NCI-H1048 (cell line): ENCODE results near the gene WNK2.

Experiments
- DNase-seq: peaks from one replicate; lab custom pipeline; 2025; lab: John Stamatoyannopoulos, UW

WNK2 gene

DNA sequence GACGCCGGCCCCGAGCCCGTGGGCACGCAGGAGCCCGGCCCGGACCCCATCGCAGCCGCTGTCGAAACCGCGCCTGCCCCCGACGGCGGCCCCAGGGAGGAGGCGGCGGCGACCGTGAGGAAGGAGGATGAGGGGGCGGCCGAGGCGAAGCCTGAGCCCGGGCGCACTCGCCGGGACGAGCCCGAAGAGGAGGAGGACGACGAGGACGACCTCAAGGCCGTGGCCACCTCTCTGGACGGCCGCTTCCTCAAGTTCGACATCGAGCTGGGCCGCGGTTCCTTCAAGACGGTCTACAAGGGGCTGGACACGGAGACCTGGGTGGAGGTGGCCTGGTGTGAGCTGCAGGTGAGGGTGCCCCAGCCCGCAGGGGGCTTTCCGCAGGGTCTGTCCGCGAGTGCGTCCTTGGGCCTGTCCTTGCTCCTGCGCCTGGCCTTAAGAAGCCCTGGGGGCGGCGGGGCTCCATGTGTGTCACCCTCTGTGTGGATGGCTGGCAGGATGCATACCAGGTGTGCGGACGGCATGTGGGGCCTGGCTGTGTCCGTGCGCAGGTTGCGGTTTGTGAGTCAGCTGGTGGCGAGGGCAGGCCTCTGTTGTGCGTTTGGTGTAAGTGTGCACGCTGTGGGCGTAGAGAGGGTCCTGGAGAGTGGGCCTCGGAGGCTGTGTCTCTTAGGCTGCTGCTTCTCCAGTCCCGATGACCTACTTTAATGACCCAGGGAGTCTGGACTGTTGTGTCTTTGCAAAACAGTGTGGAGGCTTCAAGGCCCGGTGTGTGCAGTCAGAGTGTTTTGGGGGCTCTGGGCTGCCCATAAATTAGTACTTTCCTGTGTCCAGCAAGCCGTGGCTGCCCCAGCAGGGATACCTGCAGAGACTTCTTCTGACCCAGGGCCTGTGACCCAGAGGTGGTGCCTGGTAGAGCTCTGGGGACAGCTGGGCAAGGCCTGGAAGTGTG, 1.6 kb downstream of the WNK2 start:
- DNase-seq, result no peak

DNA sequence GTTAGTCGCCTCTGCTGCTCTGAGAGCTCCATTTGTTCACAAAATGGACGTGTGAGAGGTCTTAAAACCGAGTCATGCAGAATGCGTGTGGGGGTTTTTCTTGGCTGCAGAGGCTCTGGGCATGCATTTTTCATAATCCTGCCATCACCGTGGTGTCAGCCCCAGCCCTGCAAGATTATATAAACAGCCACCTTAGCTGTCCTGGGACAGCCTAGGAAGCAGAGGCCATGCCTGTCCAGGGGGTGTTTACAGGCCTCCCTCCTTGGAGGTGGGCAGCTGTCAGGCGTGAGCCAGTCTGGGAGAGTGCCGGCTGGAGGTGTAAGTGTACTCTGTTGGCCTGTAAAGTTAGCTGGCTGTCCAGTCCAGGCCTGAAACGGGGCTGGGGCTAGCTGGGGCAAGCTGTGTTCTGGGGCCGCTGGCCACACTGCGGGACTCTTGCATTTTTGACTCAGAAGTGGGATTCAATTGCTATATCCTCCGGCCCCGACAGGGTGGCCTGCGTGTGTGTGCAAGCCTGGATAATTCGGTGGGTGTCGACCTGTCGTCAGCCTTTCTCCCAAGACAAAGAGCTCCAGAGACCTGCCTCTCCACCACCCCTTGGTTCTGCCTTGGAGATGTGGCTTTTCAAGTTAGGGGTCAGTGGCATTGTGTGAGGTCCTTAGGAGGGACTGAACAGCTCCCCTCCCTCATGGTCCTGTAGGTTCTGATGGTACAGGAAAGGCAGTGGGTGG, 2.4 kb downstream of the WNK2 start:
- DNase-seq, result no peak

DNA sequence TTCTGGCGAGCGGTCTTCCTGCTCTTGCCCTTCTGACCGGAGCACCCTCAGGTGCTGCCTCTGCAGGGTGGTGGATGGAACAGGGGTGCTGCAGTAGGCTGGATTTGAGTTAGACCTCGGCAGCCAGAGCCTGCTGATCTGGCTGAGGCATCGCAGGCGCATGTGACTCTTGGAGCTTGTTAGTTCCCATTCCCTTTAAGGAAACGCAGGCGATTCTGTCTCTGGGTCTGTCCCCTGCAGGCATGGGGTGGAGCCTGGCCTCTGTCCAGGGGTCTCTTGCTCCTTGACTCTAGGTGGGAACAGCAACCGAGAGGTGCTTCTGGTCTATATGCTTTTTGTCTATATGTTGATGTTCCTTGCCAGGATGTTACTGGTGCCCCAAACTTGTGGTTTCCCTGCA, 3.1 kb downstream of the WNK2 start:
- DNase-seq, result no peak

DNA sequence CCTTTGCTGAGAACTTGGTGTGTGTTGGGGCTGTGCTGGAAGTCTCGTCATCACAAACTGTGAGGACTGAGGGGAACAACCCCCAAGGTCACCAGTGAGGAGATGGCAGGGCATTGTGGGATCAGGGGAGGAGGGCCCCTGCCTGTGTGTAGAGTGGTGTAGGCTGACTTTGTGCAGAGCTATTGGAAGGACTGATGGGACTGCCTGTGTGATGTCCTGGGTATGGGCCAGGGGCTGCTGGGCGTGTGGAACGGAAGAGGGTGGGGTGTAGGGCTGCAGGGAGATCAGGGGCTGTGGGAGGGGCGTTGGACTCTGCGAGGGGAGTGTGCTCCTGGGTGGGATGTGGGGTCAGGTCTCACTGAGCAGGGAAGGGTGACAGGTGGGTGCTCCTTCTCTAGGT, 3.6 kb downstream of the WNK2 start:
- DNase-seq, result no peak

DNA sequence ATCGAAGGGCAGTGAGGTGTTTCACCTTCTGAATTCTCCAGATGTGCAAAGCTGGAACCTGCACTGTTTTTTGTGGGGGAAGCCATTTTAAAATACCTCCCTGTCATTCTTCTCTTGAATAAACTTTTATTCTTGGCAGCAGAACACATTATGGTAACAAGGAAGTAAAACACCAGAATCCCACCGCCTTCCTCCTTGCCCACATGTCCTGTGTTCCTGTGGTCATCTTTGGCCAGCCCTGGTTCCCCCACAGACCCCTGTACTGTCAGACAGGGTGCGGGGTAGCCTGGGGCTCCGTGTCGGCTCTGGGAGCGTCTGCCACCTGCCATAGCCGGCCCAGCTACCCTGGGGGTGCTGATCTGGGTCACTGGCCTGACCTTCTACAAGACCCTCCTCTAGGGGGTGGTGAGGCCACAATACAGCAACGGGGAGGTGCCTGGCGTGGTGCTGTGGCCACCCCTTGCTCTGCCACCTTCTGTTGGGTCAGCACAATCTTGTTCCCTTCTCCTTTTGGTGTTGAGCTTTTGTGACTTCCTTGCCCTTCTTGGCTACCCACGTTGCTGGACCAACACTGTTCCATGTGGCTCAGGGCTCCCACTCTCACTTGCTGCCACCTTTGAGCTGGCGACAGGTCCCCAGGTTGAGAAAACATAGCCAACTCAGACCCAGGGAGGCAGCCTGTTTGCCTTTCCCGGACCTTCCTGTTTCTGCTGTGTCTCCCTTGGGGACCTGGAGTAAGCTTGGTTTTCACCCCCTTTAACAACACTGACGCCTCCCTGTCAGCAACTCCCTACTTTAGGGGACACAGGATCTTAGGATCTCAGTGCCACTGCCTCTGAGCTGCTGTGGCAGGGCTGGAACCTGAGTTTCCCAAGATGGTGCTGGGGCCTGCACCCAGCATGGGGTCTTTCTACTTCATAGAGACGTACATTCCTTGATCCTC, 4.8 kb downstream of the WNK2 start:
- no peak for DNase-seq

DNA sequence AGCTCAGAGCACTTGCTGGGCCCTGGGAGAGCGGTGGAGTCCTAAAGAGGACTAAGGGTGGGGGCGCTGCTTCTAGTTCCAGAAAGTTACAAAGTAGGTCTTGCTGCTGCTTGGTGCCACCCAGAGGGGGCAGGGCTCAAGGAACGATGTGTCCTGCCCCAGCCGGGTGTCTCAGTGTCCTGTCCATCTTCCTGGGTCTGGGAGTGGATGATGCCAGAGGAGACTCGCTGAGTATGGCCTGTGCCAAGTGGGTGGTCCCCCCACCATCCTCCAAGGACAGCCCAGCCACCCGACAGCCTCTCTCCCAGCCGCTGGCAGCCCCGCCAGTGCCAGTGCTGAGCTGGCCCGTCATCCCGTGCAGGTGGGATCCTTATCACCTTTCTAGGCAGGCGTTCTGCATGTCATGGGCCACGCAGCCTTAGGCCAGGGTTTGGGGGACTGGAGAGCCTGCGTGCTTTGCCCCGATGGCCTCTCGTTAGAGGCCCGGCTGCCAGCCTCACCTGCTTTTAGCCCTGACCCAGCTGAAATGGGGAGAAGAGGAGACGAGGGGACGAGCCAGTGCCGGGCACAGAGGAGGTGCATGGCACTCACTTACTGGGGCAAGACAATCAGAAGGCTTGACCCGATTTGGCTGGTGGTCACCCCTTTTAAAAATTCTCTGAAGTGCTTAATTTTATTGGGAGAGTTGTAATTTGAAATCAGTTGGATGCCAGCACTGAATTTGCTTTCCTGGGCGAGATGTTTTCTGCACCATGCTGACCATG, 5.6 kb downstream of the WNK2 start:
- no peak for DNase-seq

DNA sequence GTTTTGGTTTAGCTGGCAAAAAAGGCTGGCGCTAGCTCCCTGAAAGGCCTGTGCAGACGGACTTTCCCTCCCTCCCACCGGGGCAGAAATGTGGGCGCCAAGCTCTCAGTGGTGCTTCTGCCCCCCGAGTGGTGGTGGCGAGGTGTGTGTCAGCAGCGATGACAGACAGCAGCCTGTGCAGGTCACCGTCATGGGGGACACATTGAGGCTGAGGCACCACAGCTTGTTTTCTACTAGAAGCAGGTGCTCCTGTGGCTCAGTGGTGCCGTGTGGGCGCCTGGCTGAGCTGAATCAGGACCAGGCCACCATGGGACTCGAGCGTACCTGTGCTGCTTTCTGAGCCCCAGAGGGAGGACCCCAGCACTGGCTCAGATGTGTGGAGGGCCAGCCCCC, 6.2 kb downstream of the WNK2 start:
- no peak for DNase-seq

DNA sequence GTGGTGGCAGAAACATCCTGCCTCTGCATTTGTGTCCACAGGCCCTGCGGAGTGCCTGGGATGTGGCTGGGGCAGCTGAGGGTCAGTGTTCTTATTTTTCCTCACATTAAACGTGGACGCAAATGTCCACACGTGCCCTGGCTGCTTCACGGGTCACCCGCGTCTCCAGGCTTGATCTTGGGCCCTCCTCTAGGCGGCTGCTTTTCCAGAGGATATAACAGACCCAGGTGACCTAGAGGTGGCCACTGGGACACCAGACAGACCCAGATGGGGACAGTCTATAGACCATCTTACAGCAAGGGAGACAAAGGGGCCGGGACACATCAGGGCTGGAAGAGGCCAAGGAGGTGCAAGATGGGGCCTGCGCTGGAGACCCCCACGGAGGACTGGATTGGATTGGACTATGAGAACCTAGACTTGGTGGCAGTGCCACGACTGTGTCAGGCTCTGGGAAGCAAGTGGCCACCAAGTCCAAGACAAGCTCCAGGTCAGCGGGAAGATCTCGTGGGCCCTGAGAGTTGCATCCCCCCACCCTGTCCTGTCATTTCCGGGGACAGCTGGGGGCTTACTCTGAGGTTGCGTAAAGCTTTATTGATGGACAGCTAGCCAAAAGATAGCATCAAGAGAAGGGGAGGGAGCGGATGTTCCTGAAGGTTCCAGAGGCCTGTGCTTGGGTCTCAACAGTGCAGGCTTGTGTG, 6.9 kb downstream of the WNK2 start:
- no peak for DNase-seq

DNA sequence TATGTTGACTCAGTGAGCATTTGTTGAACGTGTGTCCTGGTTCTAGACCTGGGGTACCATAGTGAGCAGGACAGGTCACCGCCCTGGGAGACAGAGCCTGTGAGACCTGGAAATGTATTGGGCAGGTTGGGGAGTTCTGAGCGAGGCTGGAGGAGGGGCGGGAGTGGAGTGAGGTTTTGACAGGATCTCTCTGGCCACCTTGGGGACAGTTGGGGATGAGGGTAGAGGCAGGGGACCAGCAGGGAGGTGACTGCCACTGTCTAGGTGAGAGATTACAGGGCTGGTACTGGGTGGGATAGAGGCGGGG, 7.4 kb downstream of the WNK2 start:
- DNase-seq, result no peak

DNA sequence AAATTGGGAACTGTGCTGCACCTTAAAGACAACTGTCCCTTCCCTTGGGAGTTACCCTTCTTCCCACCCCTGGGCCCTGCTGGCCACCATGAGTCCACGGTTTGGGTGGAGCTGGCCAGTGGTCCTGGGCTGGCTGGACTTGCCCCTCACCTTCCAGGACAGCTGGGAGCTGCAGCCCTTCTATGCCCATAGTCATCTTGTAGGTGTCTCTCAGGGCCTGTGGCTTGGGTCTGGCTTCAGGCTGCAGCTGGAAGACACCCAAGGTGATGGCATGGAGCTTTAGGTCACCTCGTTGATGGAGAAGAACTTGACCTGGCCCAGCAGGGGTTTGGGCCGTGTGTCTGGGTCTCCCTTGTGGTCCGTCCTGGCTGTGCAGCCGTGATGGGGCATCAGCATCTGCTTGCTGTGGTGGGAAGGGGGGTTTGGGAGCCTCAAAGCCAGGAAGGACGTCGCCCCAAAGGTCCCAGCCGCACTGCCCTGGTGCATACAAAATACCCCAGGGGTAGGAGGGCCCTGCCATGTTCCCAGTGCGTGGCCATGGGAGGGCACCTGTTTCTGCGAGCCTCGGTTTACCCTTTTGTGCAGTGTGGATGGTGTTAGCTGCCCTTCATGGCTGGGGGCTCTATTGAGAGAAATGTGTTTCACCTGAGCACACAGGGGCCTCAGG, 8.9 kb downstream of the WNK2 start:
- no peak for DNase-seq

DNA sequence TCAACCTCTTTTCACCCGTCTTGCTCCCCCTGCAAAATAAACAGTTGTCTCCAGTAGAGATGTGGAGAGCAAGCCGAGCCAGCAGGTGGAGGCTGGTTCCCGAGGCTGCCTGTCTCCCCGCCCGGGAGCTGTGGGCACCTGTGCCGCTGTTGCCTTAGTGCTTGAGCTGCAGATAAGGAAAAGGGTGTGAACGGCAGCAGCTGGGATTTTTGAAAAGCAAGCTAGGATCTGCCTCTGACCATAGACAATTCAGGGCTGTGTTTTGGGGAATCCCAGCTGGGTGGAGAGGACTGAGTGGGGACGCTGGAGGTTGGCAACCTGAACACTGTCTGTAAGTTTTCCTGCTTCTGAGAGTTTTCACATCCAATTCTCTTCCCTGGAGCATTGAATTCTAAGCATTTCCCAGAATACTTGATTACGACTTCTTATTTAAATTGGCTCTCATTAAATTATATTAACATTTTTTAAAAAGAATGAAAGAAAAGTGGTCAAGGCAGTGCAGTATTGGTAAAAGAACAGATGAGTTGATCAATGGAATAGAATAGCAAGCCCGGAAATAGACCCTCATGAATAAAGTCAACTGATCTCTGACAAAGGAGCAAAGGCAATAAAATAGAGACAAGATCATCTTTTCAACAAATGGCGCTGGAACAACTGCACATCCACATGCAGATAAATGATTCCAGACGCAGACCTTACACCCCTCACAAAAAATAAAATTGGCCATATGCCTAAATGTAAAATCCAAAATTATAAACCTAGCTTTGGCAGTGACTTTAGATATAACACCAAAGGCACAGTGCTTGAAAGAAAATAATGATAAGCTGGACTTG, 9.7 kb downstream of the WNK2 start:
- DNase-seq, result no peak

DNA sequence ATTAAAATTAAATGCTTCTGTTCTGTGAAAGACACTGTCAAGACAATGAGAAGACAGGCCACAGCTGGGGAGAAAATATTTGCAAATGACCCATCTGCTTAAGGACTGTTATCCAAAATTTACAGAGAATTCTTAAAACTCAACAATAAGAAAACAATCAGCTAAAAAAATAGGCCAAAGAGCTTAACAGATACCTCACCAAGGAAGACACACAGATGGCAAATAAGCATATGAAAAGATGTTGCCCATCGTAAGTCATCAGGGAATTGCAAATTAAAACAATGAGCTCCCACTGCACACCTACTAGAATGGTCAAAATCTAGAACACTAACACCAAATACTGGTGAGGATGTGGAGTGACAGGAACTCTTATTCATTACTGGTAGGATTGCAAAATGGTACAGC, 10.3 kb downstream of the WNK2 start:
- no peak for DNase-seq

DNA sequence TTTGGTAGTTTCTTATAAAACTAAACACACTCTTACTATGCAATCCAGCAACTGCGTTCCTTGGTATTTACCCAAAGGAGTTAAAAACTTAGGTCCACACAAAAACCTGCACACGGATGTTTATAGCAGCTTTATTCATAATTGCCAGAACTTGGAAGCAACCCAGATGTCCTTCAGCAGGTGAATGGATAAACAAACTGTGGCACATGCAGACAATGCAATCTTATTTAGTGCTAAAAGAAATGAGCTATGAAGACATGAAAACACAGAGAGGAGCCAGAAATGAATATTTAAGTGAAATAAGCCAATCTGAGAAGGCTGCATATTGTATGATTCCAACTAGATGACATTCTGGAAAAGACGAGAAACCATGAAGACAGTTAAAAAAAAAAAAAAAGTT, 10.7 kb downstream of the WNK2 start:
- no peak for DNase-seq

DNA sequence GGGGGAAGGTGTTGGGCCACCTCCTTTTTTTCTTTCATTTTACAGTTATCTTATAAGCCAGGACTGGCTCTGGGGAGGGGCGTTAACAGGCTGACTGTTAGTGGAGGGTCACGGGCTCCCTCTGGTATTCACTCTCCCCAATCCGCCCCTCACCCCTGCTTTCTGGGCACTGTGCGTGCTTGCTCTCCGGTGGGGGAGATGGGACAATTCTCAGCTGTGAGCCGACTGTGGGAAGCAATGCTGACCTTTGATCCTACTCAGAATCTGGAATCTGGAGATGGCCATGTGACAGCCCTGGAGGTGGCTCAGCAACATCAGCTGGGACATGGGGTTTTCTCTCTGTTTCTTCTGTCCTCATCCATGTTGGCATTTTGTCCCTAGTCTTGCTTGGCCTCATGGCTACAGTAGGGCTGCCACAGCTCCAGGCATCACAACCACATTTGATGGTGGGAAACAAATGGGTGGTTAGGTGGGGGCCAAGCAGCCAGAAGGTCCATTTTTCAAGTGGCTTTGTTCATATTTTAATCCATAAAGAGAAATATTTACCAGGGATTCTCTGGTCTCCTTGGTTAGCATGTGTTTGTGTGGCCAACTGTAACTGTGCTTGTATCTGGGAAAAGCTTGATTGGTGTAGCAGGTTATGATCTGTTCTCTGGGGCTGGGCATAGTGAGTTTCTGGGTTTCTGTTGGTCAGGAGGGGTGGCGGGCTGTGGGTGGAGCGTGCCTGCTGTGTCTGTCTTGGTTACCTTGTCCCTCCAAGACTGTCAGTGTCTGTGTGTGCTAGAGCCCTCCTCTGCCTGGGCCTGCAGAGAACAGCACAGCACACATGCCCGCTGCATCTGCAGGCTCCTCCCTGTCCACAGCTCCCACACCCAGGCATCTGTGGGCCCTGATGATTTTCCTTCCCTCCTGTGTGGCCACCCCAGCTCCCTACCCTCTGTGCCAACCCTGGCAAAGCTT, 12.4 kb downstream of the WNK2 start:
- no peak for DNase-seq

DNA sequence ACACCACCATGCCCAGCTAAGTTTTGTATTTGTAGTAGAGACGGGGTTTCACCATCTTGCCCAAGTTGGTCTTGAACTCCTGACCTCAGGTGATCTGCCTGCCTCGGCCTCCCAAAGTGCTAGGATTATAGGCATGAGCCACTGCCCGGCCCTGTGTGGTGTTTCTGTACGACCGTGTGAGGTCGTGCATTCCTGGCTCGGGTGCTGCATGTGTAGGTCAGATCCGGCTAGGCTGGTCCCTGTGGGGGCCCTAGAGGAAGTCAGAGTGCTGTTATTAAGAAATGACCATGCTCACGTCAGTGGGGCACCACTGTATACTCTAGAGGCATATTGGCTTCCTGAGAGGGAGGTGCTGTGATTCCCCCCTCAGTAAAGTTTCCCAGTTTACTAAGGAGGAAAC, 13.7 kb downstream of the WNK2 start:
- no peak for DNase-seq

DNA sequence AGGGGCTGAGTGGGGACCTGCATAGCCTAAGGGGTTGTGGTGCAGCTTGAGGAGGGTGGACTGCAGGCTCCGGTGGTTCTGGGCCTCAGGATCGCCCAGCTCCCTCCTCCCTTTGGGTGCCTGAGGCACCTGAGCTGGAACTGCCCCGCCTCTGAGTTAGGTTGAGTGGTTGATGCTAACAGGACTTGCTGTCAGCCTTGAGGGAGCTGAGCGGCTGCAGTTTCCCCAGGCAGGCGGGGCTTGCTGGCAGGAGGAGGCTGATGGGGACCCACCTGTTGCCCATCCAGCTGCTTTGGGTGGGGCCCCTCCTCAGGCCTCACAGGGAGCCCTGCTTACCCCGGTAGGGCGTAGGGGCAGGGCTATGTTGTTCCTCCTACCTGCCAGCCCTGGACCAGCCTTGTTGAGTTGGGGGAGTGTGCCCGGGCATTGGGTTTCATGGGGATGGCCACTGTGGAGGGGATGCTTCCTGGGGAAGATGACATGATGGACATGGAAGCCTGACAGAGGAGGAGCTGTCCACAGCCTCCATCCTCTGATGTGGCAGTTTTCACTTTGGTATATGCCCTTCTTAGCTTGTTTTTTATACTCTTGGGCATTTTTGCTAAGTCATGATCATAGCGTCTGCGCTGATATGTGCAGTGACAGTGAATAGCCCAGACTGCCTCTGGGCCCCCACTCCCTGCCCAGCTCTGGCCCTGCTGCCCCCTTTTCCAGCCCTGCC, 14.3 kb downstream of the WNK2 start:
- no peak for DNase-seq

DNA sequence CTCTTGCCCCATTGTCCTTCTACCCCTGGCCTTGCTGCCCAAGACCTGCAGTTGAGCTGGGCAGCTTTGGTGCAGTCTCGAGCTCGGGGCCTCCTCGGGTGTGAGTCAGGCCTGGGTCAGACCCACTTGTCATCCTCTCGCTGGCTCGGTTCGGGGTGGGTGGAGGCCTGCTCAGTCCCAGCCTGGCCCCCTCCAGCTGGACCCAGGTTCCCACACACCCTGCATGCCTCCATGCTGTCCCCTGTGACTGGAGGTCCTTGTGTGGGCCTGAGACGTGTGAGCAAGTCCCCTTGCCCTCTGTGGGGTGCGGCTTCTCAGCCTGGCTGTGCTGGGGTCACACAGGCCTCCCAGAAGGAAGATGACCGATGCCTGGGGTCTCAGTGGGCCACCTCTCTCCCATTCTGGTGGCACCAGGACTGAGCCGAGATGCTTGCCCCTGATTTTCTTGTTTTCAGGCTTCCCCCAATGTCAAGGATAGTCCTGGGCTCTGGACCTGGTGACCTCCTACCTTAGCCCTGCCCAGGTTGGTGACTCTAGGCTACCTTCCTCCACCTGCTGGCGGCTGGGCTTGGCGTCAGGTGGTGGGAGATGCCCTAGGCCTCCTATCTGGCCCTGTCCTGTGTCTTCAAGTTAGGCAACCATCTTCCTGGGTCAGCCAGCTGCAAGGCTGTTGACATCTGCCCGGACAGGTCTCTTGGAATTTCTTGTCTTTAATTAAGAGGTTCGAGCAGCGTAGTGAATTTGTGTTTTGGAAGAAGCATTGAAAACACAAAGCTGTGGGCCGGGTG, 15.1 kb downstream of the WNK2 start:
- DNase-seq, result no peak
